ENCODE results near the gene IL21R. TPM values are rescaled to one million over a fixed set of nuclear protein-coding genes. Genes with fewer than 3 reads are reported as not detected.

Gene IL21R
- total and polyA plus RNA-seq, 10 of the 15 experiments (the other 5 are each of a cell fraction or from before 2014, with no cell fraction given), result 5.3 to 138 (median 82.5) TPM

GRCh38 chr16:27449434-27450195, 47.6 kb downstream of the IL21R start (continued):
- peak; percentile 53; the same call in 1 of the 2 replicates for TF ChIP-seq FOXM1 (IDR thresholded peaks at IDR 0.05; ENCODE audit: low read depth, low read length)
- TF ChIP-seq BHLHE40 (IDR thresholded peaks at IDR 0.05; ENCODE audit: borderline replicate concordance in 1 of 2, low read depth in 2 of 2, low read length in 1 of 2), result peak; percentile 82 to 90
- TF ChIP-seq KLF5 (IDR thresholded peaks at IDR 0.05; ENCODE audit: partially characterized antibody), result no peak
- TF ChIP-seq TARDBP (IDR thresholded peaks at IDR 0.05; ENCODE audit: borderline replicate concordance), result peak; percentile 98
- TF ChIP-seq YY1 (IDR thresholded peaks at IDR 0.05; ENCODE audit: low read depth, low read length), result peak; percentile 44; the same call in 1 of the 2 replicates
- peak; percentile 77; the same call in 1 of the 2 replicates for TF ChIP-seq TCF7 (IDR thresholded peaks at IDR 0.05; ENCODE audit: borderline replicate concordance)
- TF ChIP-seq ELK1 (IDR thresholded peaks at IDR 0.05; ENCODE audit: low read depth, low read length), result no peak
- peak; percentile 81; a peak in 3 of 4 replicates for TF ChIP-seq EP300 (IDR thresholded peaks at IDR 0.05; ENCODE audit: borderline replicate concordance in 1 of 2, control insufficient read depth in 1 of 2, low read depth in 2 of 2, low read length in 2 of 2)
- no peak for TF ChIP-seq SUZ12 (IDR thresholded peaks at IDR 0.05; ENCODE audit: unreplicated experiment)
- TF ChIP-seq CBFB (IDR thresholded peaks at IDR 0.05; ENCODE audit: low read depth), result peak; percentile 74; the same call in 1 of the 2 replicates
- peak in 1 of 2 experiments; percentile 67; a peak in 1 of 3 replicates for TF ChIP-seq EGR1 (IDR thresholded peaks at IDR 0.05; ENCODE audit: borderline replicate concordance in 1 of 2, low read depth in 2 of 2, low read length in 2 of 2)
- TF ChIP-seq POLR2AphosphoS5 (IDR thresholded peaks at IDR 0.05; ENCODE audit: low read length), result peak; percentile 80; the same call in 1 of the 2 replicates
- TF ChIP-seq POLR2AphosphoS2 (IDR thresholded peaks at IDR 0.05; ENCODE audit: low read depth, low read length), result peak; percentile 68
- peak; percentile 62 for TF ChIP-seq MEF2B (IDR thresholded peaks at IDR 0.05; ENCODE audit: partially characterized antibody, poor library complexity, severe bottlenecking)
- TF ChIP-seq CREM (IDR thresholded peaks at IDR 0.05; ENCODE audit: low read depth), result peak; percentile 90
- TF ChIP-seq CUX1 (IDR thresholded peaks at IDR 0.05; ENCODE audit: insufficient replicate concordance, low read depth, low read length), result no peak
- peak; percentile 86 for TF ChIP-seq IKZF1 (conservative IDR thresholded peaks at IDR 0.05)
- TF ChIP-seq CBX5 (IDR thresholded peaks at IDR 0.05; ENCODE audit: low read depth), result no peak; the same call in none of the 2 replicates
- TF ChIP-seq POLR2A (IDR thresholded peaks at IDR 0.05; ENCODE audit: low read depth, low read length), result peak; percentile 76
- no peak for TF ChIP-seq SMAD1 (IDR thresholded peaks at IDR 0.05; ENCODE audit: low read depth, partially characterized antibody)
- TF ChIP-seq MEF2A (IDR thresholded peaks at IDR 0.05; ENCODE audit: insufficient read depth, low read depth, low read length), result 0 out of 2 replicates have a peak, but pooled peaks have one; percentile 55
- no peak for TF ChIP-seq NFYB (IDR thresholded peaks at IDR 0.05; ENCODE audit: insufficient read depth, low read depth, low read length)
- TF ChIP-seq ZNF24 (IDR thresholded peaks at IDR 0.05), result 0 out of 2 replicates have a peak, but pooled peaks have one; percentile 35
- peak in 1 of 2 experiments; percentile 80; a peak in 2 of 4 replicates for TF ChIP-seq ETV6 (conservative IDR thresholded peaks at IDR 0.05 in 1 of 2, IDR thresholded peaks at IDR 0.05 in 1 of 2; ENCODE audit: borderline replicate concordance in 1 of 2, low read depth in 1 of 2)
